Subcutaneous abdominal adipose tissue (tissue), 5 donors: ENCODE measurements around the gene CCDC137.
"Not testable (repeated sequence)": the region's sequence is repeated elsewhere in the genome, so short reads cannot be mapped to it uniquely, and the experiment has no call there.

Experiments used
- H3K27ac ChIP-seq: one replicate; pipeline ENCODE4 v1.7.0; 2013; ENCODE audit warnings: low read depth, mild to moderate bottlenecking, inconsistent platforms, low read length, moderate library complexity
- H3K27me3 ChIP-seq, 5 donors: one replicate each; pipeline ENCODE4 v1.7.0; 2013; ENCODE audit warnings: low read length in 5 of 5, inconsistent platforms in 1 of 5; ENCODE audit not compliant: control insufficient read depth in 5 of 5, insufficient read depth in 4 of 5
- H3K36me3 ChIP-seq, 5 donors: one replicate each; pipeline ENCODE4 v1.7.0; 2013; ENCODE audit warnings: low read length in 5 of 5; ENCODE audit not compliant: control insufficient read depth in 5 of 5, insufficient read depth in 5 of 5
- H3K4me1 ChIP-seq, 5 donors: one replicate each; pipeline ENCODE4 v1.7.0; 2013; ENCODE audit warnings: low read length in 5 of 5, mild to moderate bottlenecking in 3 of 5, moderate library complexity in 1 of 5; ENCODE audit not compliant: control insufficient read depth in 5 of 5, insufficient read depth in 5 of 5
- H3K4me3 ChIP-seq, 5 donors: one replicate each; pipeline ENCODE4 v1.7.0; 2013; ENCODE audit warnings: low read length in 5 of 5, low read depth in 1 of 5
- H3K9ac ChIP-seq, 5 donors: one replicate each; pipeline ENCODE4 v1.7.0; 2013; ENCODE audit warnings: low read length in 5 of 5, mild to moderate bottlenecking in 4 of 5, moderate library complexity in 3 of 5
- H3K9me3 ChIP-seq, 5 donors: one replicate each; pipeline ENCODE4 v1.7.0; 2013; ENCODE audit warnings: low read length in 5 of 5; ENCODE audit not compliant: control insufficient read depth in 5 of 5
- donor health status: healthy.
- donor health status: healthy.
- donor health status: healthy.
- donor health status: healthy.
- donor health status: healthy.

The CCDC137 gene

DNA sequence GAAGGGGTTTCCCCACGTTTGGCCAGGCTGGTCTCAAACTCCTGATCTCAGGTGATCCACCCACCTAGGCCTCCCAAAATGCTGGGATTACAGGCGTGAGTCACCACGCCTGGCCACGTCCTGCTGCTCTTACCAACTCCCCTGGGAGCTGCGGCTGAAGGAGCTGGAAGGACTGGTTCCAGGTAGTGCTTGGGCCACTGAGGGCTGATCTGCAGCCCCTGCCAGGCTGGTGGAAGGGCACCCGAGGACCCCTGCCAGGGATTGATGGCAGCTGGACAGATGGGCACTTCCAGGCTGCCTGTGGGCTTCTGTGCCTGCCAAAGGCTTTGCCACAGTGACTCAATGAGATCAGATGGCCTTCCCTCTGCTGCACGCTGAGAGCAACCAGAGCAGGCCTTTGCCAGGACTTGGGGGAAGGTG, 2.5 kb upstream of the CCDC137 start:
- Histone ChIP-seq H3K9ac (peak overlapping the region in 1 of 5 donors; percentile 30), H3K4me1 (peaks cover 3 to 44% (median 42%) of the 10 kb centered on the region in 5 donors), H3K27ac (peak overlapping the region; percentile 46), H3K27me3 (no peaks in the 10 kb centered on the region), H3K9me3 (no peaks in the 10 kb centered on the region), H3K4me3 (no peak overlapping the region), H3K36me3 (peaks cover 0 to 10% (median 4%) of the 10 kb centered on the region in 5 donors)

DNA sequence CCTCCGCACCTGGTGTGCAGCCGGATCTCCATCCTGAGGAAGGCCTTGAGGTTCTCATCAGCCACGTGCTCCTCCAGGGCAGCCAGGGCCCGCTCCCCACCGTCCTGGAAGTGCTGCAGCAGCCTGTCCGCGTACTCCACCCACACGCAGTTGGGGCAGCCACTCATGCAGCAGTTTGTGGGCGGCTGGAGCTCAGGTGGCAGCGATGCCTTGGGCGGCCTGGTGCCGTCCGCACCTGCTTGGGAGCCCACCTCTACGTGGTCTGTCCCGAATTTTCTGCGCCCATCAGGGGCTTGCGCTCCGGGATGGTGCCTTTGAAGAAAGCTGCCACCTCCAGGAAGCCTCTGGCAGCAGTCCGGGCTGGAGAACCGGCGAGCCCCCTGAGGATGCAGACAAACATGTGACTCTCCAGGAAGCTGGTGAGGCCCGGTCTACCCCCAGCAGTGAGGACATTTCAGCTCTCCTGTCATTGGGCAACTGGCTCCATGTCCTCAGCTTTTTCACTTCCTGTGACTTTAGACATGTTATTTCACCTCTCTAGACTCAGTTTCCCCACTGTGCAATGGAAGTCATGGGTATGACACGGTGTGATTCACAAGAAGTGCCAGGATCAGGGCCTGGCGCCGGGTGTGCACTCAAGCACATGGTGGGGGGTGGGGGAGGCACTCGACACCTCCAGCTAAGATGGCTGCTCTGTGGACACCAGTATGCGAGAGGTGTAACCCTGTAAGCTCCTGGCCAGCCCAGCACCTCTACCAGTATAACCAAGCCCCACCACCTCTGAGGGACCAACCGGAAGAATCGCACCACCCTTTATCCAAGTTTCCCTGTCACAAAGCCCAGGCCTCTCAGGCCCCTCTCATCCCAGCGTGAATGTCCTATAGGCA, 1.1 kb upstream of the CCDC137 start:
- Histone ChIP-seq H3K4me1 (peaks cover 3 to 39% (median 33%) of the 10 kb centered on the region in 5 donors), H3K4me3 (peak overlapping the region; percentile 76 to 90 (median 86)), H3K9me3 (no peaks in the 10 kb centered on the region), H3K36me3 (peaks cover 0 to 23% (median 13%) of the 10 kb centered on the region in 5 donors), H3K27ac (peak overlapping the region; percentile 81), H3K9ac (peak overlapping the region; percentile 63 to 97 (median 91)), H3K27me3 (no peaks in the 10 kb centered on the region)

DNA sequence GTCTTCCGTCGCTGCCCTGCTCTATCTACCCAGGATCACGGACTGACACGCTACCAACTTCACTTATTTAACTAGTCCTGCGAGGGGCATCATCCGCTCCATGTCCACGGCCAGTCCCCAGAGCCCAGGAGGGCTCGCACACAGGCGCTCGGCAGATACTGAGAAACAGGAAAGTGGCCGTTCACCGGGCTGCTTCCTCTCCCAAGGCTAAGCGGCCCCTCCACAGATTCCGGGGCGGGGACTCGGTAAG, 520 bp upstream of the CCDC137 start:
- peak overlapping the region; percentile 63 to 97 (median 91) for H3K9ac ChIP-seq
- H3K27ac ChIP-seq: peak overlapping the region; percentile 81
- H3K27me3 ChIP-seq: no peaks in the 10 kb centered on the region
- peaks cover 0 to 29% (median 15%) of the 10 kb centered on the region in 5 donors for H3K36me3 ChIP-seq
- H3K9me3 ChIP-seq: no peaks in the 10 kb centered on the region
- H3K4me3 ChIP-seq: peak overlapping the region; percentile 76 to 90 (median 86)
- peaks cover 3 to 39% (median 33%) of the 10 kb centered on the region in 5 donors for H3K4me1 ChIP-seq

GRCh38 chr17:81667754-81668153, 1.2 kb downstream of the CCDC137 start:
- peak overlapping the region in 1 of 5 donors; percentile 1 for H3K4me3 ChIP-seq
- no peaks in the 10 kb centered on the region for H3K27me3 ChIP-seq
- peaks cover 0 to 46% (median 33%) of the 10 kb centered on the region in 5 donors for H3K36me3 ChIP-seq
- H3K4me1 ChIP-seq: peaks cover 3 to 39% (median 33%) of the 10 kb centered on the region in 5 donors
- H3K9ac ChIP-seq: peak overlapping the region in 2 of 5 donors; percentile 11 to 25
- no peak overlapping the region for H3K27ac ChIP-seq
- H3K9me3 ChIP-seq: no peaks in the 10 kb centered on the region

GRCh38 chr17:81672504-81672903, 6.0 kb downstream of the CCDC137 start:
- Histone ChIP-seq H3K27ac (no peak overlapping the region), H3K27me3 (no peaks in the 10 kb centered on the region), H3K36me3 (peaks cover 0 to 60% (median 46%) of the 10 kb centered on the region in 5 donors), H3K9me3 (no peaks in the 10 kb centered on the region), H3K4me3 (no peak overlapping the region), H3K4me1 (peaks cover 0 to 19% (median 12%) of the 10 kb centered on the region in 5 donors), H3K9ac (no peak overlapping the region)

DNA sequence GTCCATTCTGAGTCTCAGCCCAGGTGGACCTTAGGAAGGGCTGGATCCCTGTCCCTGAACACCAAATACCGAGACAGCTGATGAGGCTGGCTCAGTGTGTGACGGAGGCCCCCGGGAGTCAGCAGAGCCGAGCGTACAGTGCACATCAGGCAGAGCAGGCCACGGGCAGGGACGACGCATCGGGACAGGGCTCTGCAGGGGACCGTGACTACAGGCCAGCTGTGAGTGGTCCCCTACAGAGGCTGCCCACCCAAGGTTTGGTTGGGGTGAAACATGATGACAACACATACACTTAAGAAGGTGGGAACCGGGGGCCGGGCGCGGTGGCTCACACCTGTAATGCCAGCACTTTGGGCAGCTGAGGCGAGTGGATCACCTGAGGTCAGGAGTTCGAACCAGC, 6.4 kb downstream of the CCDC137 start:
- Histone ChIP-seq H3K4me3 (no peak overlapping the region), H3K9me3 (no peaks in the 10 kb centered on the region), H3K36me3 (peaks cover 0 to 60% (median 46%) of the 10 kb centered on the region in 5 donors), H3K9ac (no peak overlapping the region), H3K4me1 (peaks cover 0 to 14% (median 8%) of the 10 kb centered on the region in 5 donors), H3K27me3 (no peaks in the 10 kb centered on the region), H3K27ac (no peak overlapping the region)

DNA sequence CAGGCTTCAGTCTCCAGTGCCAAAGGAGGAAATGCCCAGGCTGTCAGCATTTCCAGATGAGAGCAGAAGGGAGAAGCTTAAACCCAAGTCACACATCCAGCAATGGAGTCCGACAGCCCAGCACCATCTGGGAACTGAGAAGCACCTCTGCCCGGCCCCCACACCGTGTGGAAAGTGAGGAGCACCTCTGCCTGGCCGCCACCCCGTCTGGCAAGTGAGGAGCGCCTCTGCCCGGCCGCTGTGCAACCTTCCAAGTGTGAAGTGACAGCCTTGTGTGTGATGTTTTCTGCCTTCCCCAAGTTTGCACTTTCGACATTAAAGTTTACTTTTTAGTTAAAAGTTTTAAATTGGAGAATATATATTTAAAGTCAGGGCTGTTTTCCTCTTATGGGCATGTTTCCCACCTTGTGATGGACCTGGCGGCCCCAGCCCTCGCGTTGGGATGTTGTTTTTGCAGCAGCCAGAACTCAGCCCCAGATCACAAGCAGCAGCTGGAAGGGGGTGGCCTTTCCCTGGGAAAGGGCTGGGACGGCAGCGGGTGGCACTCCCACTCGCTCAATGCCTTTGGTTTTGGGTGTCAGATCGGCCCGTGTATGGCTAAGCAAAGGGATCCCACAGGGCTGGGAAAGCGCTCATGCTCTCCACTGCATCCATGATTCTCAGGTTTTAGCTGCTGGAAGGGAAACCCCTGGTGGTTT, 7.2 kb downstream of the CCDC137 start:
- Histone ChIP-seq H3K36me3 (peaks cover 0 to 57% (median 46%) of the 10 kb centered on the region in 5 donors), H3K27ac (no peak overlapping the region), H3K9me3 (no peaks in the 10 kb centered on the region), H3K9ac (no peak overlapping the region), H3K27me3 (no peaks in the 10 kb centered on the region), H3K4me3 (no peak overlapping the region), H3K4me1 (peaks cover 0 to 10% (median 8%) of the 10 kb centered on the region in 5 donors)

DNA sequence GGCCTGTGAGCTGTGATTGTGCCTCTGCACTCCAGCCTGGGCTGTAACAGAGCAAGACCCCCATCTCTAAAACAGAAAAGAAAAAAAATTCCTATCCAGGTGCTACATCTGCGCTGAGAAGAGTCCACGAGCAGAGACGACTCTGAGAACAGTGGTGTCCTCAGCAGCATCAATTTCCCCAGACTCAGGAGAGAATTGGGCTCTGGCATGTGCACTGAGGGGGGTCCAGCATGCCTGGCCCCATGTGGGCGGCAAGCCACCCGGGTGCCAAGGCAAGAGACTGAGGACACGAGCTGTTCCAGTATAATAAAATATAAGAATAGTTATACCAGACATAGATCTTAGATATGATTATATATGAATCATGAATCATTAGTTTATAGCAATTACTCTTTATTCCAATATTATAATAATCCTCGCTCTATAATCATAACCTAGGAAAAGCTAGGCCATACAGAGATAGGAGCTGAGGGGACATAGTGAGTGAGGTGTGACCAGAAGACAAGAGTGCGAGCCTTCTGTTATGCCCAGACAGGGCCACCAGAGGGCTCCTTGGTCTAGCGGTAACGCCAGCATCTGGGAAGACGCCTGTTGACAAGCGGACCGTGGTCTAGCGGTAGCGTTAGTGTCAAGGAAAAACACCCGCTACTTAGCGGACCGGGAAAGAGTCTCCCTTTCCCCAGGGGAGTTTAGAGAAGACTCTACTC, 9.1 kb downstream of the CCDC137 start:
- peaks cover 0 to 45% (median 34%) of the 10 kb centered on the region in 5 donors for H3K36me3 ChIP-seq
- not testable (repeated sequence) for H3K4me3 ChIP-seq, H3K9me3 ChIP-seq, H3K9ac ChIP-seq, H3K27me3 ChIP-seq, H3K4me1 ChIP-seq, H3K27ac ChIP-seq

DNA sequence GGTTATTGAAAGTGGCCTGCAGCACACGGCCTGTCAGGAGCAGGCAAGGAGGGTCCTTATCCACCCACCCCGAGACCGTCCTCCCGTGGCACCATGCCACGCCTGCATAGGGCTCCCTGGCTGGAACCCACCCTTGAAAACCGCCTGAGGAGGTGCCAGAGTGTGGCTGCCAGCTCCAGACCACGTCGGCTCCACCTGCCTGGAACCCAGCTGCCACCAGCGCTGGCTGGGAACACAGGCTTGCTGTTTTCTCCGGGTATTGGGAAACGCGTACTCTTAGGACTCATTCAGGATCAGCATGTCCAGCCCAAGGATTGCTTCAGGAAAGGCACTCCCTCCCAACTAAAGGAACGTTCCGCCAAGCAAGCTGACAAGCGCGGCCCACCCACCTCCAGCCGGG, 10.4 kb downstream of the CCDC137 start:
- H3K4me3 ChIP-seq: no peak overlapping the region
- H3K27ac ChIP-seq: no peak overlapping the region
- H3K36me3 ChIP-seq: peaks cover 0 to 42% (median 24%) of the 10 kb centered on the region in 5 donors
- H3K9ac ChIP-seq: peak overlapping the region in 1 of 5 donors; percentile 20
- H3K27me3 ChIP-seq: no peaks in the 10 kb centered on the region
- no peaks in the 10 kb centered on the region for H3K9me3 ChIP-seq
- peaks cover 0 to 14% (median 8%) of the 10 kb centered on the region in 5 donors for H3K4me1 ChIP-seq
